Measurements from ENCODE around the gene RNF167. TPM values are rescaled to one million over a fixed set of nuclear protein-coding genes. Genes with fewer than 3 reads are reported as not detected.

Gene RNF167
- total and polyA plus RNA-seq, 2 of the 13 experiments (the other 11 are each of a cell fraction or from before 2014, with no cell fraction given): 44.1 to 45.4 TPM

DNA sequence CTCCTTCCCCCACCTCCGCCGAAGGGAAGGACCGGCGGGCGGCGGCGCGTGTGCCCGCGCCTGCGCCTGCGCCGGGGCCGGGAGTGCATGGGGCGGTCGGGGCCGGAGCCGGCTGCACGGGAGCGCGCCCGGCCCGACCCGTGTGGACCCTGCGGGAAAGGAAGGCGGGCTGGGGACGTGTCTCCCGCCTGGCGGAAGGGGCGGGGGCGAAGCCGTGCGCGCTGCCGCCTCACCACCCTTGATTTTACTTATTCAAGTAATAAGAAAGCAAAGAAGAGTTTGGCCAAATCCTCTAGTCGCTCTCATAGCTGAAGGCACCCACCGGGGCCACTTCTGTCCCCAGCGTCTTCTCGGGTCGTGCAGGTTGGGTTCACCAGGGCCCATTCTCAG is 8.9 kb downstream of the RNF167 start (continued):
- TF ChIP-seq MAZ (IDR thresholded peaks at IDR 0.05; ENCODE audit: borderline replicate concordance, low read depth, low read length): no peak
- TF ChIP-seq MAZ (CRISPR knock-in tag; IDR thresholded peaks at IDR 0.05; ENCODE audit: low read depth): peak; percentile 24; the same call in 1 of the 2 replicates
- TF ChIP-seq HBP1 (CRISPR knock-in tag; IDR thresholded peaks at IDR 0.05; ENCODE audit: low read depth): peak; percentile 53; the same call in 1 of the 2 replicates
- TF ChIP-seq, protein P1, sequence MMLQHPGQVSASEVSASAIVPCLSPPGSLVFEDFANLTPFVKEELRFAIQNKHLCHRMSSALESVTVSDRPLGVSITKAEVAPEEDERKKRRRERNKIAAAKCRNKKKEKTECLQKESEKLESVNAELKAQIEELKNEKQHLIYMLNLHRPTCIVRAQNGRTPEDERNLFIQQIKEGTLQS (CRISPR knock-in tag; IDR thresholded peaks at IDR 0.05): no peak
- TF ChIP-seq ZNF687 (CRISPR knock-in tag; IDR thresholded peaks at IDR 0.05): no peak
- TF ChIP-seq PLSCR1 (CRISPR knock-in tag; IDR thresholded peaks at IDR 0.05; ENCODE audit: borderline replicate concordance): 0 out of 2 replicates have a peak, but pooled peaks have one; percentile 62
- TF ChIP-seq HOXD1 (CRISPR knock-in tag; IDR thresholded peaks at IDR 0.05): no peak
- no peak for TF ChIP-seq ZNF557 (CRISPR knock-in tag; IDR thresholded peaks at IDR 0.05)
- TF ChIP-seq ZSCAN25 (CRISPR knock-in tag; IDR thresholded peaks at IDR 0.05): no peak
- TF ChIP-seq, protein P2, sequence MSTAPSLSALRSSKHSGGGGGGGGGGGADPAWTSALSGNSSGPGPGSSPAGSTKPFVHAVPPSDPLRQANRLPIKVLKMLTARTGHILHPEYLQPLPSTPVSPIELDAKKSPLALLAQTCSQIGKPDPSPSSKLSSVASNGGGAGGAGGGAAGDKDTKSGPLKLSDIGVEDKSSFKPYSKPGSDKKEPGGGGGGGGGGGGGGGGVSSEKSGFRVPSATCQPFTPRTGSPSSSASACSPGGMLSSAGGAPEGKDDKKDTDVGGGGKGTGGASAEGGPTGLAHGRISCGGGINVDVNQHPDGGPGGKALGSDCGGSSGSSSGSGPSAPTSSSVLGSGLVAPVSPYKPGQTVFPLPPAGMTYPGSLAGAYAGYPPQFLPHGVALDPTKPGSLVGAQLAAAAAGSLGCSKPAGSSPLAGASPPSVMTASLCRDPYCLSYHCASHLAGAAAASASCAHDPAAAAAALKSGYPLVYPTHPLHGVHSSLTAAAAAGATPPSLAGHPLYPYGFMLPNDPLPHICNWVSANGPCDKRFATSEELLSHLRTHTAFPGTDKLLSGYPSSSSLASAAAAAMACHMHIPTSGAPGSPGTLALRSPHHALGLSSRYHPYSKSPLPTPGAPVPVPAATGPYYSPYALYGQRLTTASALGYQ (CRISPR knock-in tag; IDR thresholded peaks at IDR 0.05): peak; percentile 8; the same call in 1 of the 2 replicates
- no peak; the same call in 1 of the 2 replicates for TF ChIP-seq PATZ1 (CRISPR knock-in tag; IDR thresholded peaks at IDR 0.05)
- peak; percentile 20; the same call in 1 of the 2 replicates for TF ChIP-seq BRD4 (CRISPR knock-in tag; IDR thresholded peaks at IDR 0.05)
- peak; percentile 30 for TF ChIP-seq RAD21 (CRISPR knock-in tag; IDR thresholded peaks at IDR 0.05)

All from HepG2 (cell line).